LNCaP clone FGC (cell line): Measurements from ENCODE around the gene MPV17L2.
A peak's percentile ranks its signal among the peaks of the same experiment; 100 is the strongest.

ENCODE experiments used
- DNase-seq: peaks from one replicate; pipeline ENCODE4 v3.0.0-alpha.2; 2011; ENCODE audit warnings: low read depth
- H3K4me3 ChIP-seq: 2 replicates; pipeline ENCODE4 v1.5.1; 2011; ENCODE audit warnings: mild to moderate bottlenecking, low read depth, low read length, control low read depth
- CTCF ChIP-seq: IDR thresholded peaks from 2 replicates; pipeline ENCODE4 v1.5.1; 2012; ENCODE audit warnings: mild to moderate bottlenecking; ENCODE audit not compliant: control insufficient read depth, insufficient read depth; ENCODE audit errors: extremely low read depth

MPV17L2 gene

GRCh38 chr19:18160971-18161635 lies 31.9 kb upstream of the MPV17L2 start:
- peak; percentile 99 for TF ChIP-seq CTCF
- peak overlapping the region; percentile 48 for H3K4me3 ChIP-seq
- DNase-seq = no peak

GRCh38 chr19:18161636-18162002 lies 31.4 kb upstream of the MPV17L2 start:
- no peak for TF ChIP-seq CTCF

GRCh38 chr19:18164072-18164471 lies 28.9 kb upstream of the MPV17L2 start:
- H3K4me3 ChIP-seq = no peak overlapping the region
- TF ChIP-seq CTCF = no peak
- DNase-seq = no peak

More at GRCh38 chr19:18161636-18162002, 31.4 kb upstream of the MPV17L2 start:
- H3K4me3 ChIP-seq = no peak overlapping the region
- no peak for DNase-seq

GRCh38 chr19:18165794-18166544 lies 27.0 kb upstream of the MPV17L2 start:
- TF ChIP-seq CTCF = no peak
- H3K4me3 ChIP-seq = no peak overlapping the region
- no peak for DNase-seq

- DNase-seq = no peak
- no peak for TF ChIP-seq CTCF
- no peak overlapping the region for H3K4me3 ChIP-seq
Observed at GRCh38 chr19:18167011-18167410, 26.0 kb upstream of the MPV17L2 start.

GRCh38 chr19:18167975-18168645 lies 24.9 kb upstream of the MPV17L2 start:
- no peak overlapping the region for H3K4me3 ChIP-seq
- DNase-seq = no peak
- peak; percentile 68 for TF ChIP-seq CTCF
